HG02763 (cell line): ENCODE measurements around the gene FARP1.

Experiments
- ATAC-seq: cut with Tn5 transposase; IDR thresholded peaks from one replicate; pipeline ENCODE4 v1.9.1; 2021; ENCODE audit warnings: mild to moderate bottlenecking, moderate library complexity; ENCODE audit not compliant: unreplicated experiment

The FARP1 gene

GRCh38 chr13:98173431-98174152 lies 30.7 kb downstream of the FARP1 start:
- no peak for ATAC-seq

DNA sequence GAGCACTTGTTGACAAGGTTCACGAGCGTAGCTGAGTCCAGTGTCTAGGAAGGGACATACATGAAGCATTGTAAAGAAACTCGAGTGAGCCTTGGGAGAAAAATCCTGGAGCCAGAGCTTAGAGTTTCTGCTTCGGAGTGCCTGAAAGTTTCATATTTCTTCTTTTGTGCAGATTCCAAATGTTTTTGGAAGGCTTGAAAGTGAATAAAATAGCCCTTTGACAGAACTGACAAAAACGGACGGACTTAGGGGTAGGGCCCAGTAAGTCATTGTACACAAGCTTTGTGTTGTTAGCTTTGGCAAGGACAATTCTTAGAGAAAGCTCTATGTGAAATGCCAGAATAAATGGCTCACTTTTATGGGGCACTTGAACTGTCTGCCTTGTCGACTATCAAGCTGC lies 31.4 kb downstream of the FARP1 start:
- ATAC-seq: no peak

- no peak for ATAC-seq
Observed at GRCh38 chr13:98175043-98175442, 32.1 kb downstream of the FARP1 start.

DNA sequence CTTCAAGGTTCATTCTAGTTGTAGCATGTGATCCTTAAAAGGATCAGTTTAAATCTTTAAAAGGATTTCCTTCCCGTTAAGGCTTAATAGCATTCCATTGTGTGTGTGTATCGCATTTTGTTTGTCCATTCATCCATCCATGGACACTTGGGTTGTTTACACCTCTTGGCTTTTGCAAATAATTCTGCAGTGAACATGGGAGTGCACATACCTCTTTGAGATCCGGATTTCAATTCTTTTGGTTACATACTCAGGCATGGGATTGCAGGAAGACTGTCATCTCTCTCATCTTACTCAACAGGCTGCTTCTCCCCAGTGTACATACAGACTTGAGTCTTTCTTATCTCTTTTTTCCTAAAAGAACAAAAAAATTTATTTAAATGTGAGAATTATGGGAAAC lies 32.9 kb downstream of the FARP1 start:
- no peak for ATAC-seq

DNA sequence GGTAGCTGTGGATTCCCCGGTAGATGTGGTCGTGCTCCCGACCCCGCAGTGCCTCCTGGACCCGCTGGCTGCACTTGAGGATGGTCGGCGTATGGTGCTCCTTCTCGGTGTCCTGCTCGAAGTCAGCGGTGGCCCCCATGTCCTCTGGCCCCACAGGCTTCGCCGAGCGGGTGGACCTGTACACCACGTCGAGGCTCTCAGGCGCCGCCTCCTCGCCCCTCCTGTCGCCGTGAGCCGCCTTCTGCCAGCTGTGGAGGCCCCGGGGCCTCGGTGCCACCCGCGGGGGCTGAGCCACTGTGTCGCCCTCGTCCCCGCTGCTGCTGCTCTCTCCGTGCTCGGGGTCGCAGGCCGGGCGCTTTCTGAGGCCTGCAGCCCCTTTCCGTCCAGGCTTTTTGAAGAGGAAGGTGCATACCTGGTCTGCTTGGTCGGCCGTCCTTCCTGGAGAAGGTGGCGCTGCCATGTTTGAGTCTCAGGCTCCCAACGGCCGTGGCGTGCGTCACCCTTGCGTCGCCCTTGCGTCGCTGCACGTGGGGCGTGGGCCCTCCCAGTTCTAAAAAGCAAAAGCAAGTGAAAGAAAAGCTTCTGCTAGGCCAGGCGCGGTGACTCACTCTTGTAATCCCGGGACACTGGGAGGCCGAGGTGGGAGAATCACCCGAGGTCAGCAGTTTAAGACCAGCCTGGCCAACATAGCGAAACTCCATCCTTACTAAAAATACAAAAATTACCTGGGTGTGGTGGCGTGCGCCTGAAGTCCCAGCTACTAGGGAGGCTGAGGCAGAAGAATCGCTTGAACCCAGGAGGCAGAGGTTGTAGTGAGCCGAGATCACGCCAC lies 34.1 kb downstream of the FARP1 start, which contains the start of gene RNF113B:
RNF113B (minus strand) TSS at position 493 of the 832 bp plus-strand sequence; CDS start at position 460, 33 bp downstream.
- no peak for ATAC-seq

- ATAC-seq: no peak
Observed at GRCh38 chr13:98180092-98180491, 37.2 kb downstream of the FARP1 start.

GRCh38 chr13:98181111-98181815 lies 38.4 kb downstream of the FARP1 start:
- no peak for ATAC-seq

GRCh38 chr13:98182153-98182552 lies 39.3 kb downstream of the FARP1 start:
- no peak for ATAC-seq

- no peak for ATAC-seq
Observed at GRCh38 chr13:98182589-98182988, 39.7 kb downstream of the FARP1 start.

GRCh38 chr13:98184792-98185191 lies 41.9 kb downstream of the FARP1 start:
- no peak for ATAC-seq

DNA sequence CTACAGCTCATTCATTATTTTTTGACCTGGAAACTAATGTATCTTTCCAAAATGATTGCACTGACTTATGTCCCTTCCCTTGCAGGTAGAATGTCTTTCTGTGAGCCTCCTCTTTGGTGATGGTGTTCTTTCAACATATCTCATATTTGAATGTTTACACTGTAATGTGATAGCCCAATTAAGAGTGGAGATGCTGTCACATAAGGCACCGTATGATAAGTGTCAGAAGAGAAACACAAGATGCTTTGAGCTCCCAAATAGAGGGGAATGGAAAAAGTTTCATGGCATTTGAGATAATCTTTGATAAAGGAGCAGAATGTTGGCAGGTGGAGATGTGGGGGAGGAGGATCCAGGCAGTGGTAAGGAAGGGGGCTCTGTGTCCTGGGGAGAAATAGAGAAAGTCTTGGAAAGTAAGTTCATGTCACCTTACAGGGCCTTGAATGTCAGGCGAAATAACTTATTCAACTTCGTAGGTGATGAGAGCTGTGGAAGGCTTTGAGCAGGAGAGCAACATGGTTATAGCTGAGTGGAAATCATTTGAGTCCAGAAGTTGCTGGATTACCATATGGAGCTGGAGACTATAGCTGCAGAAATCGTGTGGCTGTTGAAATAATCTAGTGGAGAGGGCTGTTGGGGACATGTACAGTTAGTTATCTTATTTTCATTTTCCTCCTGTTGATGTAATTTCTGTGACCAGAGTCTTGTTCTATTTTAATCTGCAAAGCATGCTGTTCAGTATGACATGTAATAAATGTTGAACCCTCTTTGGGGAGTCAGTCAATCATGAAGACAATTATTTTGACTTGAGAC lies 44.5 kb downstream of the FARP1 start:
- no peak for ATAC-seq

DNA sequence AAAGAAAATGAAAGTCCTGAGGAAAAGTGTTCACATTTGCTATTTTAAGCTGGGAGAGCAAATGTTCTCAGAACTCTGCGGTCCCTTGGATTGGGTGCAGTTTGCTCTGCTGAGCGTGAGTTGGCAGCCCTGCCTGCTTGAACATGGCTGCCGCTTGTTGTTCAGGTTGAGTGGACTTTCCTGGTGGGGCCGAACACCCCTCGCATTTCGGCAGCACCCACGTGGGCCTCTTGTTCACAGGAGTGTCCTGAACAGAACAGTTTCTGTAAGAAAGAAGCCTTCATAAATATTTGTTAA lies 45.0 kb downstream of the FARP1 start:
- no peak for ATAC-seq

DNA sequence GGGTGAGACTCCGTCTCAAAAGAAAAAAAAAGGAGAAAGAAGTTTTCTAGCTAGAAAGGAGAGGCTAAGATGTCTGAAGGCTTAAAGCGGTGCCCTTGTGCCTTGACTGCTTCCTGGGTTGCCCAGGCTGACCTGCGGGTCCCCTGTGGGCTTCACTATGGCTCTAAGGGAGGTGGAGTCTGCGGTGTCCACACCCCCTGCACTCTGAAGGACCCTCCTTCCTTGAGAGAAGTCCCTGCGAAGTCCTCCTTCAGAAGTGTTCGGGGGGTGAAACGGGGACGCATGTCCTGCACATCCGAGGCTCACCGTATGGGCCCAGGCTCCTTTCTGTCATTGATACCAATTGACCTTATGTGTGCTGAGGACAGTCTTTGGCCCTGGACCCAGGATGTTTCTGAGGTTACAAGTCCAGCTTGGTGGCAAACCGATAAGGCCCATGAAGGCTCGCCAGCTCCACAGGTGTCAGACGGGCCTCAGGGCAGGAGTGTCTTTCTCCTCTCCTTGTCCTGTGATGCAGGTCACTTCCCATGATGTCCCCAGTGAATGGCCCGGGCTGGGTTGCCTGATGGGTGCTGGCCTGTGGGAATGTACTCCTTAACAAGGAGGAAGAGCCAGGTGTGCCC lies 45.8 kb downstream of the FARP1 start:
- no peak for ATAC-seq

GRCh38 chr13:98189841-98190505 lies 47.1 kb downstream of the FARP1 start:
- no peak for ATAC-seq

- ATAC-seq: no peak
Observed at GRCh38 chr13:98190889-98191444, 48.1 kb downstream of the FARP1 start.

- no peak for ATAC-seq
Observed at GRCh38 chr13:98192008-98192407, 49.1 kb downstream of the FARP1 start.

- no peak for ATAC-seq
Observed at GRCh38 chr13:98195054-98195791, 52.3 kb downstream of the FARP1 start.

DNA sequence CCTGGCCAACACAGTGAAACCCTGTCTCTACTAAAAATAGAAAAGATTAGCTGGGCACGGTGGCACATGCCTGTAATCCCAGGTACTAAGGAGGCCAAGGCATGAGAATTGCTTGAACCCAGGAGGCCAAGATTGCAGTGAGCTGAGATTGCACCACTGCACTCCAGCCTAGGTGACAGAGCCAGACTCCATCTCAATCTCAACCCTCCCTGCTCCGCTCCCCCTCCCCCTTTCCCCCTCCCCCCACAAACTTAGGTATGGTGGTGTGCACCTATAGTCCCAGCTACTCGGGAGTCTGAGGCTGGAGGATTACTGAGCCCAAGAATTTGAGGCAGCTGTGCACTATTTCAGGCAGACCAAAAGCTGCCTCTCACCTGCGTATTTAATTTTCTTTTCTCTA lies 55.8 kb downstream of the FARP1 start:
- no peak for ATAC-seq

- no peak for ATAC-seq
Observed at GRCh38 chr13:98199480-98199879, 56.6 kb downstream of the FARP1 start.
